GM12875 (cell line): ENCODE results near the gene PYCR2.

ENCODE experiments used
- H3K4me3 ChIP-seq: one replicate; pipeline ENCODE4 v1.5.1; 2011; ENCODE audit warnings: low read depth, low read length, control low read depth
- TF ChIP-seq, protein P1 (sequence below): IDR thresholded peaks from 2 replicates; pipeline ENCODE4 v1.5.1; 2011; ENCODE audit warnings: low read depth, mild to moderate bottlenecking, control low read depth, inconsistent platforms, low read length, moderate library complexity, borderline replicate concordance; ENCODE audit not compliant: insufficient read depth

PYCR2 gene

DNA sequence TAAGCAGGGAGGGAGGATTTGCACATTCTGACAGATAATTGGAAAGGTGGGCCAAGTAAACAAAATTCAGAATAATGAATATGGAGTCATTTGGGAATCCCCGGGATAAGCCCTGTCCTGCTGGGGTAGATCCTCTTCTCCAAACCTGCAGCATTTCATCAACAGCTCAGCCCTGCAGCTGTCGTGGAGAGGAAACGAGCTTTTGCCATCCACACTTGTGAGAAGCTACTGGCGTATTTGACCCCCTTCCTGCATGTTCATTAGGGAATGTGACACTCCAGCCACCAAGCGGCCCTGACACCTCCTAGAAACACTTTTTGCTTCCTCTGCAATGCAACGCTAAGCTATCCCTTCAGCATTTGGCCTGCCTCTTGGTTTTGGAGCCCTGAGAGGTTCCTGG lies 25.0 kb upstream of the PYCR2 start:
- no peak overlapping the region for H3K4me3 ChIP-seq
- TF ChIP-seq, protein P1, sequence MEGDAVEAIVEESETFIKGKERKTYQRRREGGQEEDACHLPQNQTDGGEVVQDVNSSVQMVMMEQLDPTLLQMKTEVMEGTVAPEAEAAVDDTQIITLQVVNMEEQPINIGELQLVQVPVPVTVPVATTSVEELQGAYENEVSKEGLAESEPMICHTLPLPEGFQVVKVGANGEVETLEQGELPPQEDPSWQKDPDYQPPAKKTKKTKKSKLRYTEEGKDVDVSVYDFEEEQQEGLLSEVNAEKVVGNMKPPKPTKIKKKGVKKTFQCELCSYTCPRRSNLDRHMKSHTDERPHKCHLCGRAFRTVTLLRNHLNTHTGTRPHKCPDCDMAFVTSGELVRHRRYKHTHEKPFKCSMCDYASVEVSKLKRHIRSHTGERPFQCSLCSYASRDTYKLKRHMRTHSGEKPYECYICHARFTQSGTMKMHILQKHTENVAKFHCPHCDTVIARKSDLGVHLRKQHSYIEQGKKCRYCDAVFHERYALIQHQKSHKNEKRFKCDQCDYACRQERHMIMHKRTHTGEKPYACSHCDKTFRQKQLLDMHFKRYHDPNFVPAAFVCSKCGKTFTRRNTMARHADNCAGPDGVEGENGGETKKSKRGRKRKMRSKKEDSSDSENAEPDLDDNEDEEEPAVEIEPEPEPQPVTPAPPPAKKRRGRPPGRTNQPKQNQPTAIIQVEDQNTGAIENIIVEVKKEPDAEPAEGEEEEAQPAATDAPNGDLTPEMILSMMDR, result no peak

DNA sequence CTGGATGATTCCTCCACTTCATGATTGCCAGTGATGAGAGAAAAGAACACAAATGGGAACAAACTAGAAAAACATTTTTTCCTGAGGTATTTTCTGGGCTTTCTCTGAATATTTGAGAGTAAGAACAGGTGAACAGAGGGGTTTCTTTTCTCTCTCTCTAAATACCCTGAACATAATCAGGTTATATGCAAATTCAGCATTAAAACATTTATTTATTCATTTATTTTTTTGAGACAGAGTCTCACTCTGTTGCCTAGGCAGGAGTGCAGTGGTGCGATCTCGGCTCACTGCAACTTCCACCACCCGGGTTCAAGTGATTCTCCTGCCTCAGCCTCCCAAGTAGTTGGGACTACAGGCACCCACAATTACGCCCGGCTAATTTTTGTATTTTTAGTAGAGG lies 22.8 kb upstream of the PYCR2 start:
- TF ChIP-seq, protein P1, result no peak

DNA sequence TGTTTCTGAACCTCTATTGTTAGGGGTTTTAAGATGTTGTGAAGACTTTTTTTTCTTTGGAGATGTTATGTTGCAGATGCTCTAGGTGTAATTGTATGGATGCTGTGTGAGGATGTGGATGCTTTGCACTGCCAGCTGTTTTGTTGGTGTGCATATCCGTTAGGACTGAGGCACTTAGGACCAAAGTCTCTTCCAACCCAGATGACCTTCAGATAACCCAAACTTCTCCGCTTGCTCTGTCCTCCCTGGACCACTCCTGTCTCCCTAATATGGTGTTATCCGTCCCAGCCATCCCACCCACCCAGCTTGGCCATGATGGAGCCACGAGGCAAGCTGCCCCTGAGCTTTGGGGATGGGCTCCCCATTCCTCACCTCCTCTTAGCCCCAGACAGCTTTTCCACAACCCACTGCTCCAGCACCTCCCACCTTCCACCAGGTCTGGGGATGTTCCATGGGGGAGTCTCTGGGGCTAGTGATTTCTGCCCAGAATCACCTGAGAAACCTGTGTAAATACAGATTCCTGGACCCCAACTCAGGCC lies 22.1 kb upstream of the PYCR2 start:
- H3K4me3 ChIP-seq, result no peak overlapping the region
- TF ChIP-seq, protein P1, result no peak

More for the DNA sequence above, 22.8 kb upstream of the PYCR2 start:
- no peak overlapping the region for H3K4me3 ChIP-seq

DNA sequence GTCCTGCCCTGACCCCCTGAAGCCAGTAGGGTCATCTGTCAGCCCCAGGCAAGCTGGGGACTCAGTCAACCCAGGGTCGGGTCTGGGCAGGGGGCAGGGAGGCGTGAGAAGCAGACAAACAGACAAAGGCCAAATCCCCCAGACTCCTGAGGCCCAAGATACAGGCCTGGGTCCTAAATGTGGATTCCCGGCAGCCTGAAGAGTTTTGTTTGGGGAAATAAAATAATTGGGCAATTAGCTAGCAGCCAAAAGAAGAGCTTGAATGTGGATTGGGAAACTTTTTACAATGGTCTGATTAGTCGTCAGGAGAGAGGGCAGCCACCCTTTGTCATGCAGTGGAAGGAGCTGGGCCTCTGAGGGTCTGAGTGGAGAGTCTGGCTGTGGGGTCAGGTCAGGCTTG lies 21.5 kb upstream of the PYCR2 start:
- TF ChIP-seq, protein P1, result no peak
- H3K4me3 ChIP-seq, result no peak overlapping the region

DNA sequence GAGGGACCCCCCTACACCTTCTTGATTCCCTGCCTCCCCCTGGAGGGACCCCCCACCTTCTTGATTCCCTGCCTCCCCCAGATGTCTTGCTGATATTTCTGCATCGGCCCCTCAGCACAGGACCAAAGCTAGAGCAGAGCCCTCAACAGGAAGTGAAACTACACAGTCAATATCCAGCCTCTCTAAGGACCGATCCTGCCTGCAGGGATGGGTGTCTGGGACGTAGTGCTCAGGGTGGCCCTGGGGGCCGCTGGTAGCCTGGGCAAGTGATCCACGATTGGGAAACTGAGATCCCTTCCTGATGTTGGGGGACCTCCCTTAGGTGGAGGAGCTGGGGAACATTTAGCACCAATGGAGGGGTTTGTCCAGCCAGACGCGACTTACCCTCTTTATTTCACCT lies 20.9 kb upstream of the PYCR2 start:
- TF ChIP-seq, protein P1, result no peak
- no peak overlapping the region for H3K4me3 ChIP-seq

DNA sequence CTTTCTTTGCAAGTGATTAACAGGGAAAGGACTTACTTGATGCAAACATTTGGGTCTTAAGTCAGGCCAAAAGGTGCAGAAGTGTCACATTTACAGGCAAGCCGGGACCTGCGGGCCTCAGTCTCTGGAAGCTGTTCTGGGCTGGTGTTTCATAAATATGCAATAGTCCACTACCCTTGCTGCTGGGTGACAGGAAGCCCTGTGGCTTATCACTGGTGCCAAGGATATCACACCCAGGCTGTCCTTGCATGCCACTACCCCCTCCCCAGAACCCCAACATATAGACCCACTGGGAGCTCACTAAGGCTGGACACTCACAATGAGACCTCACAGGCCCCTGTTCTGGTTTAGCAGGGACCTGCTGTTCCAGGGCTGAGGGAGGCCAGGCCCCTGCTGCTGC lies 20.3 kb upstream of the PYCR2 start:
- H3K4me3 ChIP-seq, result no peak overlapping the region
- TF ChIP-seq, protein P1, result no peak

DNA sequence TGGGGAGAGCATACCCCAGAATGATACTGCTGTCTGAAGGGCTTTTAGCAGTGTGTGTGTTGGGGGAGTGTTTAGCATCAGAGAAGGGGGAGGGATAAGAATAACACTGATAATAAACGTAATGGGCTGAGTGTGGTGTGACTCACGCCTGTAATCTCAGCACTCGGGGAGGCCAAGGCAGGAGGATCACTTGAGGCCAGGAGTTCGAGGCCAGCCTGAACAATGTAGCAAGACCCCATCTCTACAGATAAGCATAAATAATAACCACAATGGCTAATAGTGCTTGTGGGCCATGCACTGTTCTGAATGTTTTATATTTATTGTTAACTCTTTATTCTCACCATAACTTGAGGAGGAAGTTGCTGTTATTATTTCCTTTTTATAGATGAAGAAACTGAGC lies 19.5 kb upstream of the PYCR2 start:
- TF ChIP-seq, protein P1, result no peak
- no peak overlapping the region for H3K4me3 ChIP-seq
